Stimulated activated CD4-positive, alpha-beta T cell treated with anti-CD3 and anti-CD28 coated beads, Interleukin-4, amount 100 ng/mL, for 4 hours (primary cell): ENCODE measurements around the gene DRC1.

ENCODE experiments used
- DNase-seq, 2 experiments: peaks; one replicate each; pipeline ENCODE4 v3.0.0-alpha.2; 2020

DRC1 gene

DNA sequence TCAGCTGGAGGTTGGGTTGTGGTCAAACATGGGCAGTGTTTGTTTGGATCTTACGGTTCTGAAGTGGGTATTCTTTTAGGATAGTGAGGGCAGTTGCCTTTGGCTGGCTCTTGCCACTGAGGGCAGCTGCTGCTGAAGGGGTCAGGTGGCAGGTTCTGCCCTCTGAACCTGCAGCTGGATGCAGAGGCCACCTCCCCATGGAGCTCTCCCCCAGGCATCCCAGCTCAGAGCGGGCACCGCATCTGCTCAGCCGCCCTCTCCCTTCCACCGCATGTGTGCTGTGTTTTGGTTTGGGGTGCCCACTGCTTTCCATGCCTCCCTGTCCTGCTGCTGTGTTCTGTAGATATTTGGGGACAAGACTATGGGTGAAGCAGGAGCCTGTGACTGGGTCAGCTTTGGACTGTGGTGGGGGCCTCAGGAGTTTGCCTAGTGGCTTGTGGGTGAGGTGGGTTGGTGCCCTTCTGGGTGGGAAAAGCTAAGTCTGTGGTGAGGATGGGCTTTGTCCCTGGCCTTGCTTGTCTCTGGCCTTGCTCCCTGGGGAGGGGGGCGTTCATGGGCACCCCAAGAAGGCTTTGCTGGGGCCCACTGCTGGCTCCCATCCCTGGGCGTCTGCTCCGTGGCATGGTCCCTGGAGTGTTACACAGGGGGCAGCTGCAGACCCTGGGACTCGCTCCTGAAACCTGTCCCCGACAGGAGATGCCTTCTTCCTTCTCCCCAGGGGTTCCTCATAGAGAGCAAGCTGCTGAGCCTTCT lies 47.7 kb downstream of the DRC1 start:
- DNase-seq, result no peak

DNA sequence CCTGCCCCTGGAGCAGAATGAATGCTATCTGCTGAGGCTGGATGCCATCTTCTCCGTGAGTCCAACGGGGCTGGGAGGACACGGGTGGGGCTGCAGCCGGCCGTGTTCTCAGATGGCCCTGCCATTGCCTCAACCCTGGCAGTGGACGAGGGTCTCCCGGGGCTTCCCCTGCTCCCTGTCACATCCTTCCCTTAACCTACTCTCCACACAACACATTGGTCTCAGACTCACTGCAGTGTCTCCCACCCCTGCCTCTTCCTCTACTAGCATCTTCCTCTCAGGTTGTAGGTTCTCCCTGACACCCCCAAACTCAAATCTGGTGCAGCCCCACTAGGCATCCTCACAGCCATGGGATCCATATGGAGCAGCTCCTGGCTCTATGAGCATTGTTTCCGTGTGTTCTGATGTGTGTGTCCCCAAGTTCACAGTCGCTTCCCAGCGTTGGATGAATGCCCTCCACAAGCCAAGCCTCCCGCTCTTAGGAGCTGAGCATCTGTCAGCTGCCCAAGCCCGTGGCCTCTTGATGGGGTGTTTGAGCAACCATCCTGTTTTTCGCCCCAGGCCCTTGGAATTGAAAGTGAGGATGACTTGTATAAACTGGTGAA lies 48.4 kb downstream of the DRC1 start:
- DNase-seq, result no peak

DNA sequence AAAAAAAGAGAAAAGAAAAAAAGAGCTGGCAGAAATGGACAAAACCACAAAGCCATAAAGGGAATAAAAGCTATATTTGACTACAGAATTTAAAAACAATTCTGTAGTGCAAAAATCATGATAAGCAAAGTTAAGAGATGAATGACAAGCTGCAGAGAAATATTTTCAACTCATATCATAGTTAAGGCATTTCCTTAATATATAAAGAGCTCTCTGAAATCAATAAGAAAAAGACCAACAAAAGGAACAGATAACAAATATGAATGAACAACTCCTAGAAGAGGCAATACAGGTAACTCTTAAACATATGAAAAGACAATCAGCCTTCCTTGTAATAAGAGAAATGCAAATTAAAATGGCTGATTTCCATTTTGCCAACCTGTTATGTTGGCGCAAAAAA lies 50.0 kb downstream of the DRC1 start:
- no peak for DNase-seq

DNA sequence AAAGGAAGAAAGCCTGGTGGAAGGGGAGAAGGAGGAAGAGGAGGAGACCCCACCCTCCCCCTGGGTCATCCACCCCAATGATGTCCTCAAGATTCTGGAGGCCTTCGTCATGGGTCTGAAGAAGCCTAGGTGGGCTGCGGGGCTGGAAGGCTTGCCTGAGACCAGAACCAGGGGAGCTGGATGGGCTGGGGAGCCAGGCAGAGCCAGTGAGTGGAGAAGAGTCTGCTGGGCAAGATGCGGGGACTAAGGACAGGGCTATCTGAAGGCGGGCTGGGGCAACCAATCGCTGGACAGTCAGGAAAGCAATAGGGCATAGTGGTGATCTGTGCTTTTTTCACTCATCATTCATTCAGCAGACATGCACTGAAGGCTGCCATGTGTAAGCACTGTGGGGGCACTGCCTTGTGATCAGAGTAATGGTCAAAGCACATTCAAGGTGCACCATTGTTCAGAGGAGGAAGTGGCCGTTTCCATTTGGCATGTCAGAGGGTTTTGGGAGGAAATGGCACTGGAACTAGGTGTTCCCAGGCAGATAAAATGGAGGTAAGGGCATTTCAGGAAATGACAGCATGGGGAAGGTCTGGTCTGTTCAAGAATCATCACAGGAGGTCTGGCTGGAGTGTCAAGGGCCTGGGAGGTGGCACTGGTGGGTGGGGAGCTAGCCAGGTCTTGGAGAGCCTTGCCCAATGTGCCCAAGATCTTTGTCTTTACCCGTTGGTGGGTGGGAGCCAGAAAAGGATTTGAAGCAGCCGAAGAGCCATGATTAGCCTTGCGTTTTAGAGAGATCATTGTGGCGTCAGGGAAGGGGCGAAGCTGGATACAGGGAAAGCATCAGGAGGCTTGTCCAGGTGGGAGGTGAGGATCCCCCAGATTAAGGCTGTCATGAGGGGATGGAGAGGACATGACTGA lies 52.0 kb downstream of the DRC1 start:
- DNase-seq, result no peak

DNA sequence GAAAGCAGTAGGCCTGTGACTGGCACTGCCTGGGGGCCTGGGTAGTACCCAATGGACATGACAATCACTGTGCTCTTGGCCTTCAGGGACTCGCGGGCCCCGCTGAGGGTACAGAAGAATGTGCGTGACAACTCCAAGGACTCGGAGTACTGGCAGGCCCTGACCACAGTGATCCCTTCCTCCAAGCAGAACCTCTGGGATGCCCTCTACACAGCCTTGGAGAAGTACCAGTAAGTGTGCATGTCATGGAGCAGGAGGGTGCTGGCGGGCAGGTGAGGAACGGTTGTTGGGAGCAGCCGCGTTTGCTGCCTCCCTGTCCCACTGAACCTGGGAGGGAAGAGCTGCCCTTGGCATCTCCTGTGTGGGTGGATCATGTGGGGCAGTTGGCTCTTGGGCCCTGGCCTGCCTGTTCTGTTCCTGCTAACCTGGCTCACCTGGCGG lies 52.9 kb downstream of the DRC1 start:
- no peak for DNase-seq

DNA sequence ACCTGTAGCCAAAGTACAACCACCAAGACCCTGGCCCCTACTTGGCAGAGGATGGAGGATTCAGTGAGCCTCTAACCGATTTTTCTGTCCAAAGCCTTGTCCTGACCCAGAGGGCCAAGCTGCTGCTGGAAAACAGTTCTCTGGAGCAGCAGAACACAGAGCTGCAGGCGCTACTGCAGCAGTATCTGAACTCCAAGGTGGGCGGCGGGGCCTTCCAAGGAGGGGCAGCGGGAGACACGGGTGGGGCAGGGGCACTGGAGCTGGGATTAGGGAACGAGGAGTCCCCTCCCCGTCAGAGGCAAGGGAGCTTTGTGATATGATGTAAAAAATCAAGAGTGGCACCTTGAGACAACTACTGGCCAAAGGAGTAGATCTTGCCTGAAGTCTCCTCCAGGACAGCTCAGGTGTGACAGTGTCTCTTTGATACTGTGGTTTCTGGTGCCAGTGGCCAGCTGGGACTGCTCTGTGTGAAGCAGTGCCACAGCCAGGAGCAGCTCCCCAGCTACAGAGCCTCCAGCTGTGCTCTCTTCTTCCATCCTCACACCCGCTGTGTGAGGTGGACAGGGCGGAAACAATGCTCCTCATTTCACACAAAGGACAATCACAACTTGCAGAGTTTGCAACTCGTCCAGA lies 53.4 kb downstream of the DRC1 start:
- no peak for DNase-seq

DNA sequence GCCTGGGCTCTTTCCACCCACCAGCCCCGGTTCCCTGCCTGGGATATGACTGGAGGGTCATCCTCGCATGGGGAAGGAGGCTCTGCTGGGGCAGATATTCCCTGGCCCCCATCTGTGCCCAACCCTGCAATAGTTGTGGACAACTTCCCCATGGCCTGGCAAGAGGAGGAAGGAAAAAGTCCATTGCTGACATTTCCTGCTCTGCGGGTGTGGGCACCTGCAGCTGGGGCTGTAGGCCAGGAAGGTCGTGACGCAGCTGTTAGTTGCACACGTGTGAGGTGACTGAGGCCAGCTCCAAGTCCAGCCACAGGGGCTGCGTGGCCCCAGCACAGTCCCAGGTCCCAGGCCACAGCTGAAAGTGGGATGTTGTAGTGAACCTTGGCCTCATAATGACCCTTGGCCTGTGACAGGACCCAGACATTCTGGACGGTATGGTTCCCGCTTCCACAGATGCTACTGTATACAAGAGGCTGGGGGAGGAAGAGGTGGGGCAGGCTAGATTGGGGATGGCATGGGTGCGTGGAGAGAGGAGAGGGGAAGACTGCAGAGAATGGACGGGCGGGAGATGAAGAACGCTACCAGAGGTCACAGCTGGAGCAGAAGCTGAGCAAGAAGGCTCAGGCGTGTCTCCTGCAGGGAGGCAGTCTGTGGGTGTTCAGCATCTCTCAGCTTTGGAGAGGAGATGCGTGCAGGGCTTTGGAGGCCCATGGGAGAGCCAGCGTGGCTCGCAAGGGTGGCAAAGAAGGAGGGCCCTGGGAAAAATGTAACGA lies 54.1 kb downstream of the DRC1 start:
- DNase-seq, result no peak

DNA sequence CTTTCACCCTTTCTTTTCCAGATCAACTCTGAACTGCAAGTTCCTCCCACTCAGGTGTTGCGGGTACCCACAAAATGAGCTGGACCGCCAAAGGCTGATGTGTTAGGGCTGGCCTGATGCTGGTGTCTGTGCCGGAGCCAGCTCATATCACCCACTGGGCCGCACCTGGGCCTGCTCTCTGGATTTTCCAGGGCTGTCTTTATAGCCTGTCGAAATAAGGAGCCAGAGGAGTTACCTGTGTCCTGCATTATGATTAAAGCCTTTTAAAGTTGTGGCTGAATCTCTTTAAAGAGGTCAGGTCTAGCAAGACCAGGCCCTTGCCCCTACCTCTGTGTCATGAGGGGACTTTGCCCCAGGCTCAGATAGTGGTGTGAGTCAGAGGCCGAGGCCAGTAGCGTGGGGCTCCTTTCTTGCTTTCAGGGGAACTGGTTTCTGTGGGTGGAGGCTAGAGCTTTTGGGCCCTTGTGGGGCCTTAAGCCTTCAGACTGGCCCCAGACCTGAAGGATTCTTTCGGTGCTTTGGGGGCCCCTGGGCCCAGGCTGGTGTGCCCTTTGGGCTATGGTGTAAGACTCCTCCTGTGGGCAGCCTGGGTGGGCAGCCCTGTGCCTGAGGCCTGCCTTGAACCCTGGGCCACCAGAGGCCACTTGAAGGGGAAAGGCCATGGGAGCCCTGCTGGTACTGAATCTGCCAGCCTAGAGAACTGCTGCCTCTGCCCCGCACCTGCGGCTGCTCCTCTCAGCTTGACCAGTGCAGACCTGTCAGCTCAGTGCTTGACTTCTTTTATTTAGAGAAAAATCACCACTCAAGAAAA lies 54.9 kb downstream of the DRC1 start:
- no peak for DNase-seq

DNA sequence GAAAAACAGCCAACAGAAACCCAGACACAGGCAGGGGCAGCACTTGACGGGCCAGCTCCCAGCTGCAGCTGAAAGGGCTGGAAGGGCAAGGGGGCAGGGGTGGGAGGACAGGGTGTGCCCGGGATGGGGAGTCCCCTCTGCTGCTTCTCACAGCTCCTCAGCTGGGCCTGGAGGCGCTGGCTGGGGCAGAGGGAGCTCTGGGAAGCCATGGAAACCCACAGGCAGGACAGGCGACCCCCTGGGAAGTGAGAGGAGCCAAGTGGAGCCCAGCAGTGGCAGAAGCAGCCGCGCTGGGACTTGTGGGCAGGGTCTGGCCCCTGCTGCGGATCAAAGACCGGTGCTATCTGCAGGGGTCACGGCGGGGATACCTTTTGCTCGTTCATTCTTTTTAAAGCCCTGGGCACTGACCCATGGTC lies 55.5 kb downstream of the DRC1 start:
- DNase-seq, result no peak

DNA sequence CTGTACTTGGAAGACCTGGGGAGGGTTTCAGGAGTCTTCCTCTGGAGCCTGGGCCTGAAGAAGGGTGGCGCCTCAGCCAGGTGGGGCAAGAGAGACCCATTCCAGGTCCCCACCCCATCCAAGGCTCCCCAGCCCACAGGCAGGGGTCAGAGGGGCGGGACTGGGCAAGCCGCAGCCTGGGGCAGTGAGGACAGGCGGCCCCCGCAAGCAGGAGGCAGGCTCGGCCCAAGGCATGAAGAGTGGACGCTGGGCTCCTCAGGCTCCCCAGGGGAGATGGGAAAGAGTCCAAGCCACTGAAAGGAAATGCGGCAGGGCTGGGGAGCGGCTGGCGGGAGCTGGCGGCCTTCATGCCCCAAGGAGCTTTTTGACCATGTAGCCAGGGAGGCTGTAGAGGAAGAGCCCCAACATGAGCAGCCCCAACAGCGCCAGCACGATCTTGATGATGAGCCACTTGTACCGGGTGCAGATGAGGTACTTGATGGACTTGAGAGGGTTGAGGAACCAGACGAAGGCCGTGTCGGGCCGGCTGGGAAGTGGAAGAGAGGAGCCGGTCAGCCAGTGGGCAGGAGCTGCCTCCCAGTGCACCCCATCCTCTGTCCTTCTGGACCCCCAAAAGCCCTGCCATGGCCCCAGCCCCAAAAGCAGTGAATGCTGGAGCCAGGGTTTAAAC lies 56.1 kb downstream of the DRC1 start:
- DNase-seq, result no peak

DNA sequence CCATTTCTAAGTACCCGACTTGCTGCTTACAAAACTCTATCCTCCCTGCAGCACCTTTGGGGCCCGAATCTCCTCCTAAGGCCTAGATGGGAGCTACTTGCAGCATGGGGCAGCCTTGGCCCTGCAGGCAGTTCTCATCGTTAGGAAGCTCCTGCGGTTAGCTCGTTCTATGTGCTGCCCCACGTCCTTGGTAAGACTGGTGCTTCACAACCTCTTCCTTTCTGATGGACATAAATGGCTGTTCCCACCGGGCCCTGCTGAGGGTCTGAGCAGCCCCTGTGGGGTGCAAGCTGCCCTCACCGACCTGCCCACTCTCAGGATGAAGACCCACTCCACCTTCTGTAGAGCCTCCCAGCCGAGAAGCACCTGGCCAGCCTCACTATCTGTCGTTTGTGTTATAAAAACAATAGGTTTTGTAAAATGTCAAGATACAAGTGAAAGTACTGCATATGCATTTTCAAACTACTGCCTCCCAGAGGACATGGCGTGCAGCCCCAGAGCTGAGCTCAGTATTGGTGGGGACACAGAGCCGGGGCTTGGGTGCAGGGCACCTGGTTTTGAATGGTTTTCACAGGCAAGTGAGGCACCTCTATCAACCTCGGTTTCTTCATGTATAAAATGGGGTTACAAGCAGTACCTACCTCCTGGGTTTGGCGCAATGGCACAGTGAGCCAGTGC lies 56.8 kb downstream of the DRC1 start:
- no peak for DNase-seq

DNA sequence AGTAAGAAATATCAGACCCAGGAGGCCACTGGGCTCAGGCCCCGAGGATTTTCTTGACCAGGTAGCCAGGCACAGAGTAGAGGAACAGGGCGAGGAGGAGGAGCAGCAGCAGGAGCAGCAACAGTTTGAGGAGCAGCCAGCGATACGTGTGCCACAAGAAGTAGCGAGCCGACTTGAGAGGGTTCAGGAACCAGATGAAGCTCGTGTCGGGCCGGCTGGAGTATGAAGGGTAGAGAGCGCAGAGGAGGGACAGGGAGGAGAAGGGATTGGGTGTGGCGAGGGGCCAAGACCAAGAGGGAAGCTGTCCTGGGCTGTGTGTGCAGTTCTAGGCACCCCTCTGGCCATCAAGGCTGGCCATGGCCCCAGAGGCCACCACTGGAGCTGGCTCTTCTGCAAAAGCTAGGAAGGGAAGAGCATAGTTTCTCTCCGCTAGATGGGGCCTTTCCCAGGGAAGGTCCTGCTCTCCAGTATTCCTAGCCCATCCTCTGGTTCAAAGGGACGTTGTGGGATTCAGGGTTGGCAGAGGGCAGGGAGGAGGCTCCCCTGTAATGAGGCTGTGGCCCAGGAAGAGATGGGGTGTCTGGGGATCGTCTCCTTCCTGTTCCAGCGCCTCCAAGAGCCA lies 58.4 kb downstream of the DRC1 start:
- DNase-seq, result no peak

DNA sequence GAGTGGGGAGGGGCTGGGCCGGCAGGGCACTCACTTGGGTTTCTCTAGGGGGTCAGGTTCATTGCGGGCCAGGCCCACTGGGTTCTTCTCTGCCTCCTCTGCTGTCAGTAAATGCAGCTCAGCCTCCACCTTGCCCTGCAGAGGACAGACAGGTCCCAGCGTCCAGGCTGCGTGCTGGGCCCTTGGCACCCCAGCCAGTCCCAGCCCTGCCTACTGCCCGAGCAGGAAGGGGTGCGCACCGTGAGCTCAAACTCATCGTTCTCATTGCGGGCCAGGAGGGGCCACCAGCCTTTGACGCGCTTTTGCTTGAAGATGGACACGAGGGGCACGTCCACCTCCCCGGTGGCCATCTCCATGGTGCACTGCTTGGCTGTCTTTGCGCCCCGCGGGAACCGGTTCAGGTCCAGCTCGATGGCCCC lies 58.9 kb downstream of the DRC1 start:
- no peak for DNase-seq

DNA sequence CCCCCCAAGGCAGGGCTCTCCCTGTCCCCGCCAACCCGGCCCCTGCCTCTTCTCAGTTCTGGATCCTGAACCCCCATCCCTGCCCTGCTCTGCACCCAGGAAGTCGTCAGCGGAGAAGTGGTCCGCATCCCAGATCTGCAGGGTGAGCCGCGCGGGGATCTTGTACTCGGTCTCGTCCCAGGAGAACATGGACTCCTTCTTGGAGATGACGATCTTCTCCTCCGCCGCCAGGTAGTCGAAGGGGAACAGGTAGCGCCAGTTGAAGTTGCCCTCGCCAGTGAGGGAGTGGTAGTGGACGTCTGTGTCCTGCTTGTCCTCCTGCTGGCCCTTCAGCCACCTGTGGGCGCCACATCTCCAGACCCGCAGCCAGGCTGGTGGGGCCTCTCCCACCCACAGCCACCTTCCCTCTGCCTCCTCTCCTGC lies 59.9 kb downstream of the DRC1 start:
- DNase-seq, result no peak

DNA sequence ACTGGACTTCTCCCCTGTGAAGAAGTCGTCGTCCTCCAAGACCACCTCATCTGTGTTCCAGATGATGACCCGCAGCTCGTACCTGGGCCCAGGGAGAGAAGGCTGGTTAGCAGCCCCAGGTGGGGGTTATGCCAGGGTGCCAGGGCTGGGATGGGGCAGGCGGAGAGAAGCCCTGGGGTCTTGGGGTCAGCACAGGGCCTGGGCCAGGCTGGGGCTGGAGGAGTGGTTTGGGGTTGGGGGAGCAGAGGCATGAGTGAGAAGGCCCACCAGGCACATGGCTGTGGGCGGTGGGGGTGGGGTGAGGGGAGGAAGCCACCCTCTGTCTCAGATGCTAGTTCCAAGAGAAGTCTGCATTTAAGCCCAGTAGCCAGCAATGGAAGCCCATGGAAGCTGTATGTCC lies 60.4 kb downstream of the DRC1 start:
- no peak for DNase-seq

DNA sequence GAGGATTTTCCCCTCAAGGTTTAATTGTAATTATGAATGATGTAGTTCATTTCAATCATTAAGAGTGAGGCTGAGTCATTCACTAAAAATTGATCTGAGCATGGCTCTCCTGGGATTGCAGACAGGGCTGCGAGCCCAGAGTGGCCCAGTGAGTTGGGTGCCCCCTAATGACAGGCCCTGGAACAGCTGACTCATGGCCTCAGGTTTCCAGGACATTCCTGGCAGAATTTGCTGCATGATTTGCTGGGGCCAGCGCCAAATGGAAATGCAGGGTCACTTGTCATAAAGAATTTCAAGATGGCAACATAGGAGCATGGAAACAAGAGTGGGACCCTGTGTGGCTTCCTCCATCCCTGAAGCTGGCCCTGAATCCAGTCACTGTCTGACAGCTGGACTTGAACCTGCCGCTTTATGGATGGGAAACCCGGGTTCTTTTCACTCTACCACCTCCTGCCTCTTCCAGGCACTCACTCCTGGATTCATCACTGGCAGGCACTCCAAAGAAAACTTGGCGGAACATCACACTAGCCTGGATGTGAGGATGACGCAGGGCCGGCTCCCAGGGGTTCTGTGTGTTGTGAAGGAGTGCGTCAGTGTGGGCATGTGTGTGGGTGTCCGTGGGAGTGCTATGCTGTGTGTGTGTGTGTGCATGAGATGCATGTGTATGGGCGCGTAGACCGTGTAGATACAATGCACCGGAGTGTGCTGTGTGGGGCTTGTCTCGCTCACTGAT lies 61.0 kb downstream of the DRC1 start:
- DNase-seq, result no peak

DNA sequence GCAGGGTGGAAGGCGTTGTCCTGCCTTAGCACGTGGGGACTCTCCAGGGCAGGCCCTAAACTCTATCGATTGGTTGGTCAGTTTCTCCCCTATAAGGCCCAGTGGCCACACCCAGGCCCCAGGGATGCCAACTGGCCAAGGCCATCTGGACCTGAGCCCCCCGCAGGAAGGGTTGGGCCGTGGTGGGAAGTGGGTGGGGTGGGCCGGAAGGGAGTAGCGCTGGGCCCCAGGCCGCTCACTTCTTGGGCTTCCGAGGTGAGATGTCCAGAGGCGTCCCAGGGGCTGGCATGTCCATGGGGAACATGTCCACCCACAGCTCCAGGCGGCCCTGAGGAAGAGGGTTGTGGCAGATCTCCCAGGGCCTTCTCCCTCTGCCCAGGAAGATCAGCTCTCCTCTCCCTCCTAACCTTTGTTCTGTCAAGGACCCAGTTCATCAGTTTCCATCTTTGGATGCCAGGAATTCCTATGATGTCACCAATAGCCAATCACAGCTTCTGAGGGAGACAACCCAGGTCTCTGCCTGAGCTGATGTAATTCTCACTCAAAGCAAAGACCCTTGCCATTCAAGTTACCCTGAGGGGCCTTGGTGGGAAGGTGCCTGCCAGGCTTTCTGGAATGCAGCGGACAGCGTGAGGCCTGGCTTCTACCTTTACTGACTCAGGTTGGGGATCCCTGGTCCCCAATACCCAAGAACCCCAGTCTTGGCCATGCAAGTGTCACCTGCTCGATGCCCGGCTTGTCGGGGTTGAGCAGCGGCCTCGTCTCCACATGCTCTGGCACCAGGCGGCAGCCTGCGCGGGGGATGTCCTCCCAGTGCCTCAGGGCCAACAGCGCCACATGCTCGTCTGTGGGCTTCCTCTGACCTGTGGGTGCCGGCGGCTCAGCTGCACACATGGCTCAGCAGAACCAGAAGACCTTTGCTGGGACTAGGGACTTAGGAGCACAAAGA lies 61.8 kb downstream of the DRC1 start:
- DNase-seq, result no peak
